Naive thymus-derived CD4-positive, alpha-beta T cell (primary cell): ENCODE measurements around the gene FOSL2. TPM values are rescaled to one million over a fixed set of nuclear protein-coding genes. Genes with fewer than 3 reads are reported as not detected.

Source experiments
- ATAC-seq: fragments of 150-1000 bp; cut with Tn5 transposase; 2 replicates; pipeline ENCODE4 v1.10.0; 2021; ENCODE audit warnings: mild to moderate bottlenecking, moderate library complexity
- CTCF ChIA-PET: fragments of 350-600 bp; sonication (Branson Sonifier 250); formaldehyde crosslinking; loops from one replicate; lab custom pipeline; 2021; ENCODE audit warnings: antibody characterized with exemption; lab: Charles Lee
- POLR2A ChIA-PET: fragments of 350-600 bp; sonication (Branson Sonifier 250); formaldehyde crosslinking; loops from one replicate; lab custom pipeline; 2021; ENCODE audit warnings: antibody characterized with exemption, inconsistent platforms; lab: Charles Lee
- DNase-seq, 9 donors: peaks; one replicate each; pipeline versions ENCODE4 v3.0.0 to v3.0.0-alpha.2; 2020 to 2022; ENCODE audit warnings: mixed read lengths in 1 of 9
- H3K27ac ChIP-seq: one replicate; pipeline ENCODE4 v1.7.0; 2013; ENCODE audit warnings: mild to moderate bottlenecking, low read depth, low read length, moderate library complexity
- H3K27me3 ChIP-seq, 2 donors: one replicate each; pipeline ENCODE4 v1.7.0; 2013; ENCODE audit warnings: low read length in 2 of 2, mild to moderate bottlenecking in 2 of 2, moderate library complexity in 2 of 2; ENCODE audit not compliant: control insufficient read depth in 2 of 2, insufficient read depth in 2 of 2
- H3K36me3 ChIP-seq, 3 experiments: 1 replicate in 2 of 3; 2 replicates in 1 of 3; pipeline ENCODE4 v1.7.0; 2013; ENCODE audit warnings: low read length in 3 of 3, mild to moderate bottlenecking in 3 of 3, moderate library complexity in 1 of 3; ENCODE audit not compliant: insufficient read depth in 3 of 3, control insufficient read depth in 2 of 3
- H3K4me1 ChIP-seq, 2 donors: one replicate each; pipeline ENCODE4 v1.7.0; 2013; ENCODE audit warnings: low read length in 2 of 2, mild to moderate bottlenecking in 2 of 2, moderate library complexity in 1 of 2; ENCODE audit not compliant: control insufficient read depth in 2 of 2, insufficient read depth in 2 of 2
- H3K4me3 ChIP-seq: 2 replicates; pipeline ENCODE4 v1.7.0; 2013; ENCODE audit warnings: mild to moderate bottlenecking, low read length
- H3K9me3 ChIP-seq, 3 experiments: 1 replicate in 2 of 3; 2 replicates in 1 of 3; pipeline ENCODE4 v1.7.0; 2013; ENCODE audit warnings: low read length in 3 of 3; ENCODE audit not compliant: control insufficient read depth in 2 of 3
- H3K27ac Mint-ChIP-seq, 9 donors: one replicate each; pipeline ENCODE4 v1.8.0; 2020 to 2022; ENCODE audit warnings: mixed read lengths in 9 of 9, mild to moderate bottlenecking in 8 of 9, moderate library complexity in 5 of 9, inconsistent platforms in 2 of 9
- H3K27me3 Mint-ChIP-seq, 5 donors: one replicate each; pipeline ENCODE4 v1.8.0; 2021 to 2022; ENCODE audit warnings: mixed read lengths in 5 of 5, mild to moderate bottlenecking in 1 of 5
- H3K36me3 Mint-ChIP-seq, 5 donors: one replicate each; pipeline ENCODE4 v1.8.0; 2020 to 2022; ENCODE audit warnings: mixed read lengths in 5 of 5, mild to moderate bottlenecking in 3 of 5, inconsistent platforms in 1 of 5
- H3K4me1 Mint-ChIP-seq, 7 donors: one replicate each; pipeline ENCODE4 v1.8.0; 2020 to 2022; ENCODE audit warnings: mixed read lengths in 7 of 7, mild to moderate bottlenecking in 3 of 7, inconsistent platforms in 1 of 7
- H3K4me3 Mint-ChIP-seq, 10 donors: one replicate each; pipeline ENCODE4 v1.8.0; 2020 to 2022; ENCODE audit warnings: mild to moderate bottlenecking in 10 of 10, mixed read lengths in 10 of 10, moderate library complexity in 6 of 10, inconsistent platforms in 2 of 10
- H3K9me3 Mint-ChIP-seq, 11 donors: one replicate each; pipeline ENCODE4 v1.8.0; 2020 to 2022; ENCODE audit warnings: mixed read lengths in 11 of 11, mild to moderate bottlenecking in 4 of 11, inconsistent platforms in 1 of 11, moderate library complexity in 1 of 11
- intact Hi-C, 2 donors: fragments of 100-400 bp; cut with micrococcal nuclease; formaldehyde crosslinking; loops; one replicate each; pipeline ENCODE4 v1.15.1; 2023
- polyA plus RNA-seq, 2 donors: library from polyadenylated mRNA; unstranded; fragments of 300-500 nt; fragmentation: Illumina TruSeq; gene quantifications; one replicate each; pipeline ENCODE4 v1.2.3, GENCODE V29; 2021
- total RNA-seq, 6 experiments: library from RNA in 5 of 6; stranded (reverse) in 5 of 6; gene quantifications; 1 replicate in 5 of 6; 2 replicates in 1 of 6; pipeline ENCODE4 v1.2.3 and lab custom pipeline; 2021 to 2026

FOSL2 gene
- total and polyA plus RNA-seq, 7 experiments from 2014 or later, result 0.25 to 251 (median 1.3) TPM

- intact Hi-C loops, result no loop called here
- Mint-ChIP-seq H3K27me3 (no peaks in the 10 kb centered on the region), H3K27ac (no peak overlapping the region), H3K36me3 (peaks cover 0 to 5% (median 0%) of the 10 kb centered on the region in 5 donors), H3K9me3 (peaks cover 0 to 5% (median 0%) of the 10 kb centered on the region in 11 donors), H3K4me1 (peaks cover 0 to 53% (median 0%) of the 10 kb centered on the region in 7 donors), H3K4me3 (no peak overlapping the region)
- Histone ChIP-seq H3K9me3 (no peaks in the 10 kb centered on the region), H3K4me1 (no peaks in the 10 kb centered on the region), H3K4me3 (no peak overlapping the region), H3K36me3 (no peaks in the 10 kb centered on the region), H3K27ac (no peak overlapping the region), H3K27me3 (no peaks in the 10 kb centered on the region)
- ChIA-PET POLR2A (interaction anchor here (0.7 kb wide), 1 partner anchor 18 kb away, joined by 3 read pairs; no protein-coding TSS in a partner anchor), CTCF (no interaction called here)
- ATAC-seq (no peak), DNase-seq (no peak)
These were observed 54.4 kb downstream of the FOSL2 start for GRCh38 chr2:28447086-28447485.

- intact Hi-C loops, result loop anchor here in 1 of 2 donors (2.0 kb wide), 1 partner anchor 23 kb away; no protein-coding TSS in a partner anchor
- ChIA-PET POLR2A (no interaction called here), CTCF (no interaction called here)
- no peak overlapping the region for H3K4me3 ChIP-seq
- H3K36me3 ChIP-seq, result no peaks in the 10 kb centered on the region
- peaks cover 0 to 57% (median 0%) of the 10 kb centered on the region in 7 donors for H3K4me1 Mint-ChIP-seq
- ATAC-seq (peak; percentile 67), DNase-seq (no peak)
- no peak overlapping the region for H3K27ac ChIP-seq
- peaks cover 0 to 2% (median 0%) of the 10 kb centered on the region in 11 donors for H3K9me3 Mint-ChIP-seq
- peak overlapping the region in 3 of 9 donors; percentile 8 to 58 (median 32) for H3K27ac Mint-ChIP-seq
- H3K4me1 ChIP-seq, result no peaks in the 10 kb centered on the region
- H3K4me3 Mint-ChIP-seq, result peak overlapping the region in 1 of 10 donors; percentile 10
- peaks cover 0 to 4% (median 0%) of the 10 kb centered on the region in 5 donors for H3K36me3 Mint-ChIP-seq
- H3K27me3 Mint-ChIP-seq, result no peaks in the 10 kb centered on the region
- H3K9me3 ChIP-seq, result no peaks in the 10 kb centered on the region
- no peaks in the 10 kb centered on the region for H3K27me3 ChIP-seq
These were observed 55.5 kb downstream of the FOSL2 start for GRCh38 chr2:28447943-28448792.

- Histone ChIP-seq H3K36me3 (no peaks in the 10 kb centered on the region), H3K4me1 (no peaks in the 10 kb centered on the region), H3K4me3 (no peak overlapping the region), H3K9me3 (no peaks in the 10 kb centered on the region), H3K27ac (no peak overlapping the region), H3K27me3 (no peaks in the 10 kb centered on the region)
- CTCF ChIA-PET, result no interaction called here
- H3K27me3 Mint-ChIP-seq, result no peaks in the 10 kb centered on the region
- H3K27ac Mint-ChIP-seq, result peak overlapping the region in 1 of 9 donors; percentile 58
- H3K9me3 Mint-ChIP-seq, result no peaks in the 10 kb centered on the region
- DNase-seq (no peak), ATAC-seq (no peak)
- intact Hi-C loops, result loop anchor here in 1 of 2 donors (2.0 kb wide), 1 partner anchor 24 kb away; no protein-coding TSS in a partner anchor
- no peak overlapping the region for H3K4me3 Mint-ChIP-seq
- no peaks in the 10 kb centered on the region for H3K36me3 Mint-ChIP-seq
- peaks cover 0 to 57% (median 0%) of the 10 kb centered on the region in 7 donors for H3K4me1 Mint-ChIP-seq
- POLR2A ChIA-PET, result no interaction called here
These were observed 56.1 kb downstream of the FOSL2 start for GRCh38 chr2:28448793-28449100.

GRCh38 chr2:28449126-28449487 is 56.4 kb downstream of the FOSL2 start:
- H3K4me1 Mint-ChIP-seq, result peaks cover 0 to 57% (median 0%) of the 10 kb centered on the region in 7 donors
- no peaks in the 10 kb centered on the region for H3K27me3 Mint-ChIP-seq
- no peaks in the 10 kb centered on the region for H3K36me3 Mint-ChIP-seq
- no peaks in the 10 kb centered on the region for H3K9me3 Mint-ChIP-seq
- CTCF ChIA-PET, result no interaction called here
- no peaks in the 10 kb centered on the region for H3K9me3 ChIP-seq
- H3K36me3 ChIP-seq, result no peaks in the 10 kb centered on the region
- H3K27ac Mint-ChIP-seq, result peak overlapping the region in 1 of 9 donors; percentile 75
- intact Hi-C loops, result loop anchor here in 1 of 2 donors (2.0 kb wide), 1 partner anchor 24 kb away; no protein-coding TSS in a partner anchor
- H3K4me3 ChIP-seq, result no peak overlapping the region
- no peaks in the 10 kb centered on the region for H3K4me1 ChIP-seq
- no peaks in the 10 kb centered on the region for H3K27me3 ChIP-seq
- ATAC-seq (no peak), DNase-seq (no peak)
- H3K27ac ChIP-seq, result no peak overlapping the region
- peak overlapping the region in 1 of 10 donors; percentile 39 for H3K4me3 Mint-ChIP-seq
- POLR2A ChIA-PET, result no interaction called here

- intact Hi-C loops, result loop anchor here in 1 of 2 donors (2.0 to 5.0 kb wide), 3 partner anchors 25 to 677 kb away; partner anchors contain the start of gene MRPL33
- POLR2A ChIA-PET, result no interaction called here
- Histone ChIP-seq H3K36me3 (no peaks in the 10 kb centered on the region), H3K27ac (no peak overlapping the region), H3K9me3 (no peaks in the 10 kb centered on the region), H3K4me1 (no peaks in the 10 kb centered on the region), H3K27me3 (no peaks in the 10 kb centered on the region), H3K4me3 (no peak overlapping the region)
- CTCF ChIA-PET, result no interaction called here
- Mint-ChIP-seq H3K4me3 (peak overlapping the region in 1 of 10 donors; percentile 39), H3K4me1 (peaks cover 0 to 57% (median 0%) of the 10 kb centered on the region in 7 donors), H3K27ac (peak overlapping the region in 3 of 9 donors; percentile 17 to 80 (median 75)), H3K27me3 (no peaks in the 10 kb centered on the region), H3K36me3 (no peaks in the 10 kb centered on the region), H3K9me3 (no peaks in the 10 kb centered on the region)
- ATAC-seq, result peak; percentile 64
- peak in 1 of 9 donors; percentile 81 for DNase-seq
These were observed 57.1 kb downstream of the FOSL2 start for GRCh38 chr2:28449488-28450395.

GRCh38 chr2:28450901-28451565 is 58.4 kb downstream of the FOSL2 start:
- DNase-seq (no peak), ATAC-seq (no peak)
- ChIA-PET CTCF (no interaction called here), POLR2A (no interaction called here)
- H3K36me3 Mint-ChIP-seq, result no peaks in the 10 kb centered on the region
- peak overlapping the region in 4 of 9 donors; percentile 12 to 41 (median 32) for H3K27ac Mint-ChIP-seq
- intact Hi-C loops, result loop anchor here in 1 of 2 donors (5.0 kb wide), 2 partner anchors 314 to 679 kb away; partner anchors contain the start of gene MRPL33
- Histone ChIP-seq H3K4me1 (no peaks in the 10 kb centered on the region), H3K36me3 (no peaks in the 10 kb centered on the region), H3K4me3 (no peak overlapping the region), H3K27ac (no peak overlapping the region), H3K27me3 (no peaks in the 10 kb centered on the region), H3K9me3 (no peaks in the 10 kb centered on the region)
- no peaks in the 10 kb centered on the region for H3K27me3 Mint-ChIP-seq
- H3K4me3 Mint-ChIP-seq, result no peak overlapping the region
- H3K9me3 Mint-ChIP-seq, result no peaks in the 10 kb centered on the region
- H3K4me1 Mint-ChIP-seq, result peaks cover 0 to 54% (median 0%) of the 10 kb centered on the region in 7 donors
